OCI-M1 (cell line): ENCODE data around the gene CNGB1.
"Not testable (repeated sequence)": the region's sequence is repeated elsewhere in the genome, so short reads cannot be mapped to it uniquely, and the experiment has no call there.

Experiments
- DNase-seq: peaks from one replicate; lab custom pipeline; 2025; lab: John Stamatoyannopoulos, UW

The CNGB1 gene

DNA sequence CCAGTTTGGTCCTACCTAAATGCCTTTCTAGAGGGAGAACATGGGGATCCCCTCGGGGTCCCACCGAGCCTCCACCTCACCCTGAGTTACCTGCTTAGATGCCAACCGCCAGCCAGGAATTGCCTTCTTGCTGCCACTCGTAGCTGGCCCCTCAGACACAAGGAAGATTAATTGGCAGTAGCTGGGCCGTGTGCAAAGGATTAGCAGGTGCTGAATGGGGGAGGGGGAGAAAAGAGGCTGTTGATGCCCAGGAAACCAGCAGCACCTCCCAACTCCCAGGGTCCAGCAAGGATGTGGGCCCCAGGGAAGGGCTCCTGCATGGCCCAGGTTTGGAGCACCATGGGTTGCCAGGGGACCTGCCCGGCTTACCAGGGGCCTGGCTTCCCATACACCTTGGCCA, at the start of gene CNGB1:
Gene CNGB1 (minus strand): TSS at position 159 of the 400 bp plus-strand sequence. CDS start 3,842 bp downstream, outside the sequence.
- no peak for DNase-seq

- DNase-seq = no peak
Measured at GRCh38 chr16:58019866-58020538, 49.1 kb upstream of the CNGB1 start.

- DNase-seq = no peak
Measured at GRCh38 chr16:58018803-58019202, 47.9 kb upstream of the CNGB1 start.

GRCh38 chr16:58016840-58017446, 46.0 kb upstream of the CNGB1 start:
- DNase-seq = no peak

- no peak for DNase-seq
Measured at GRCh38 chr16:58013201-58013956, 42.5 kb upstream of the CNGB1 start.

- no peak for DNase-seq
Measured at GRCh38 chr16:58012481-58012880, 41.6 kb upstream of the CNGB1 start.

- no peak for DNase-seq
Measured at GRCh38 chr16:58011652-58012051, 40.7 kb upstream of the CNGB1 start.

GRCh38 chr16:58010886-58011285, 40.0 kb upstream of the CNGB1 start:
- no peak for DNase-seq

- DNase-seq = no peak
Measured at GRCh38 chr16:58009856-58010416, 39.0 kb upstream of the CNGB1 start.

DNA sequence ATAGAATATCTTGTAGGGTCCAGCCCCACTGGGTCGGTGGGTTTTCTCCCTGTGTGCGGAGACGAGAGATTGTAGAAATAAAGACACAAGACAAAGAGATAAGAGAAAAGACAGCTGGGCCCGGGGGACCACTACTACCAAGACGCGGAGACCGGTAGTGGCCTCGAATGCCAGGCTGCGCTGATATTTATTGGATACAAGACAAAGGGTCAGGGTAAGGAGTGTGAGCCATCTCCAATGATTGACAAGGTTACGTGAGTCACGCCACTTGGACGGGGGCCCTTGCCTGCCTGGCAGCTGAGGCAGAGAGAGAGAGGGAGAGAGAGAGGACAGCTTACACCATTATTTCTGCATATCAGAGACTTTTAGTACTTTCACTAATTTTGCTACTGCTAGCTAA, 33.8 kb upstream of the CNGB1 start:
- DNase-seq = not testable (repeated sequence)

GRCh38 chr16:58002936-58003335, 32.0 kb upstream of the CNGB1 start:
- no peak for DNase-seq

DNA sequence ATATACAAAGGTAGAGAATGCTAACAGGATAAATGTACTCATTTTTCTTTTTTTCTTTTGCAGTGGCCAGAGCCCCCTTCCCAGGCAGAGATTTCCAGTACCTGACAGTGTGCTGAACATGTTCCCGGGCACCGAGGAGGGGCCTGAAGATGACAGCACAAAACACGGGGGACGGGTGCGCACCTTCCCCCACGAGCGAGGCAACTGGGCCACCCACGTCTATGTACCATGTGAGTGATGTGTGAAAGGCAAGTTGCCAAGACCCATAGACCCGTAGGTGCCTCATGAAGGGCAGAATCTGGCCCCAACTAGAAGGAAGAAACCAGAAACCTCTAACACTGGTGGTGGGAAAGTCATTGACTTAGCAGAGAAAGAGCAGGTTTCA, 31.5 kb upstream of the CNGB1 start:
- DNase-seq = no peak

GRCh38 chr16:58001781-58002415, 31.0 kb upstream of the CNGB1 start:
- peak; percentile 4 for DNase-seq

GRCh38 chr16:58000706-58001676, 30.1 kb upstream of the CNGB1 start, which contains the start of gene USB1:
TSS of gene USB1 (plus strand) at chr16:58001407. CDS start at chr16:58001484, 77 bp downstream.
- peak; percentile 84 for DNase-seq

DNA sequence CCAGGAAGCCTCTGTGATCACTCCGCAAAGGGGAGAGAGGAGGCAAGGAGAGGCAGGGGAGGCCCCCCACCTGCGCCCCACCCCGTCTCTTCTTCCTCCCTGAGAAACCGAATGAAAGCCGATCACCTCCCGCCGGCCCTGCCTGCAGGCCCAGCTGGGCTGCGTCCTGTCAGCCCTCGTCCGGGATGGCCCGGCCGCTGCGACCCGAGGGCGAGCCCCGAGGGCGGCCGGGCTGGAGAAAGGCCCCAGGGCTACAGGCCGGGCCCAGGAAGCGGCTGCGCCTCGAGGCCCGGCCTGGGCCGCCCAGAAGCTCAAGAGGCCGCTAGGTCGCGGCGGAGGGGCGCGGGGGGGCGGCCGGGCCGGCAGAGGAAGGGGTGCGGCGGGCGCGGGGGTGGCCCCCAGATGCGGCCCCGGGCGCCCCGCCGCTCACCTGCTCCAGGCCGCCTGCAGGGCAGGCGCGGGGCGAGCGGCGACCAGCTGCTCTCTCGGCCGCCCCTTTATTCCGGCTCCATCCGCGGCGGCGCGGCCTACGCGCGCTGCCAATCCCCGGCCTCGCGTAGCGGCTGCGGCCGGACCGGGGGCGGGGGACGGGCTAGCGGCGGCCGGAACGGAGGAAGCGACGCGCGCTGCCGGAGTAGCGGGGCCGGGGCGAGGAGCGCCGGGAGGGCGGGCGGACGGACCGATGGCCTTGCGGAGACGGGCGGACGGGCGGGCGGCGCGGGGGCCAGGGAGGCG, 29.2 kb upstream of the CNGB1 start, which contains the start of gene ZNF319:
Gene ZNF319 (minus strand): TSS at position 702 of the 735 bp plus-strand sequence. CDS start 2,407 bp downstream, outside the sequence.
- DNase-seq = no peak

- DNase-seq = peak; percentile 41
Measured at GRCh38 chr16:57999366-57999970, 28.5 kb upstream of the CNGB1 start.

- DNase-seq = no peak
Measured at GRCh38 chr16:57998992-57999365, 28.1 kb upstream of the CNGB1 start.

GRCh38 chr16:57998486-57998885, 27.6 kb upstream of the CNGB1 start:
- no peak for DNase-seq

DNA sequence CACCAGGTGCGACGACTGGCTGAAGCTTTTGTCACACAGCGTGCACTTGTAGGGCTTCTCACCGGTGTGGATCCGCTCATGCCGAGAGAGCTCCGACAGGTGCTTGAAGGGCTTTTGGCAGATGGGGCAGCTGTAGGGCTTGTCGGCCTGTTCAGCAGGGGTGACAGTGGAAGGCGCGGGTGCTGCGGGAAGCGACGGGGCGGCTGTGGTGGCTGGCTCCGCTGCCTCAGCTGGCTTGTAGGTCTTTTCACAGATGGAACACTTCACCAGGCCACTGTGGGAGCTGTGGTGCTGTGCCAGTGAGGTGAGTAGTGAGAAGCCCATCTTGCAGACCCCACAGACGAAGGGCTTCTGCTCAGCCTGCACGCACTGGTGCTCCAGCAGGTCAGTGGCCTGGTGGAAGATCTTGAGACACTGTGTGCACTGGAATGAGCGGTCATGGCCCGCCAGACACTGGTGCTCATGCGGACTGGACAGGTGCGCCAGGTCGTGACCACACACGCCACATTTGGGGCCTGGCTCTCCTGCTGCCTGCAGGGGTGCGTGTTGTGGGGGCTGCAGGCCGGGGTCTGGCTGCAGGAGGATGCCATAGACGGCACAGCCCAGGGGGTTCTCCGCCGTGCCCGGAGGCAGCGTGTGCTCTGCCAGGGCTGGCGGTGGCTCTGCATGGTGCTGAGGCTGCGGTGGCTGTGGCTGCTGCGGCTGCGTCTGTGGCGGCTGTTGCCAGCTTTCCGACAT, 26.8 kb upstream of the CNGB1 start:
- DNase-seq = no peak
